Upper lobe of left lung (tissue), 4 donors: ENCODE results near the gene EMP1.

ENCODE experiments used
- EP300 ChIP-seq, 4 donors: sonication (generic); formaldehyde crosslinking; IDR thresholded peaks; one replicate each; pipeline ENCODE4 v1.5.1; 2017; ENCODE audit warnings: antibody characterized with exemption in 4 of 4, control low read depth in 2 of 4
- POLR2A ChIP-seq, 4 donors: fragments of 450-650 bp; IDR thresholded peaks; one replicate each; pipeline ENCODE4 v1.5.1; 2016 to 2017; ENCODE audit warnings: antibody characterized with exemption in 4 of 4, mild to moderate bottlenecking in 2 of 4
- TF ChIP-seq, protein P1 (sequence below), 6 experiments: fragments of 450-650 bp in 4 of 6; fragments of 200-600 bp in 2 of 6; sonication (generic) in 2 of 6; IDR thresholded peaks; one replicate each; pipeline ENCODE4 v1.5.1; 2016 to 2019; ENCODE audit warnings: antibody characterized with exemption in 6 of 6

- TF ChIP-seq POLR2A (IDR thresholded peaks at IDR 0.05) (no peak), EP300 (IDR thresholded peaks at IDR 0.05) (no peak)
- TF ChIP-seq, protein P1, sequence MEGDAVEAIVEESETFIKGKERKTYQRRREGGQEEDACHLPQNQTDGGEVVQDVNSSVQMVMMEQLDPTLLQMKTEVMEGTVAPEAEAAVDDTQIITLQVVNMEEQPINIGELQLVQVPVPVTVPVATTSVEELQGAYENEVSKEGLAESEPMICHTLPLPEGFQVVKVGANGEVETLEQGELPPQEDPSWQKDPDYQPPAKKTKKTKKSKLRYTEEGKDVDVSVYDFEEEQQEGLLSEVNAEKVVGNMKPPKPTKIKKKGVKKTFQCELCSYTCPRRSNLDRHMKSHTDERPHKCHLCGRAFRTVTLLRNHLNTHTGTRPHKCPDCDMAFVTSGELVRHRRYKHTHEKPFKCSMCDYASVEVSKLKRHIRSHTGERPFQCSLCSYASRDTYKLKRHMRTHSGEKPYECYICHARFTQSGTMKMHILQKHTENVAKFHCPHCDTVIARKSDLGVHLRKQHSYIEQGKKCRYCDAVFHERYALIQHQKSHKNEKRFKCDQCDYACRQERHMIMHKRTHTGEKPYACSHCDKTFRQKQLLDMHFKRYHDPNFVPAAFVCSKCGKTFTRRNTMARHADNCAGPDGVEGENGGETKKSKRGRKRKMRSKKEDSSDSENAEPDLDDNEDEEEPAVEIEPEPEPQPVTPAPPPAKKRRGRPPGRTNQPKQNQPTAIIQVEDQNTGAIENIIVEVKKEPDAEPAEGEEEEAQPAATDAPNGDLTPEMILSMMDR (IDR thresholded peaks at IDR 0.05) = no peak
These were observed 7.3 kb upstream of the EMP1 start for GRCh38 chr12:13189264-13189663.
